ENCODE measurements around the gene TARS1. TPM values are rescaled to one million over a fixed set of nuclear protein-coding genes. Genes with fewer than 3 reads are reported as not detected.

TARS1 gene
- total RNA-seq, 1 experiment from 2014 or later, result 324 TPM

GRCh38 chr5:33462456-33462855, 21.7 kb downstream of the TARS1 start:
- ChIA-PET CTCF (no interaction called here), POLR2A (ENCODE audit: low non-redundant PET) (no interaction called here)
- no peak for DNase-seq (ENCODE audit: low spot score)
- Histone ChIP-seq H3K27me3 (replicated peaks; ENCODE audit: insufficient read depth, low read depth, low read length, poor library complexity) (no peaks in the 10 kb centered on the region), H3K36me3 (ENCODE audit: insufficient read depth, low read length, poor library complexity, severe bottlenecking) (peaks cover 96% of the 10 kb centered on the region), H3K4me3 (ENCODE audit: low read depth, low read length, poor library complexity, severe bottlenecking) (no peak overlapping the region), H3K27ac (ENCODE audit: low read depth, low read length, poor library complexity, severe bottlenecking) (no peak overlapping the region), H3K4me1 (ENCODE audit: insufficient read depth, low read length, poor library complexity, severe bottlenecking) (no peaks in the 10 kb centered on the region), H3K9me3 (ENCODE audit: low read depth, low read length, poor library complexity, severe bottlenecking) (no peaks in the 10 kb centered on the region)
- TF ChIP-seq CTCF (conservative IDR thresholded peaks at IDR 0.05; ENCODE audit: low read depth, low read length) (no peak), EZH2 (IDR thresholded peaks at IDR 0.05; ENCODE audit: borderline replicate concordance, low read depth, low read length, poor library complexity, severe bottlenecking) (no peak)
- BruUV-seq (replicated peaks), result no TSS peak
- intact Hi-C loops (cut with micrococcal nuclease; ENCODE audit: unreplicated experiment), result no loop called here

- BruUV-seq (replicated peaks), result no TSS peak
- no peaks in the 10 kb centered on the region for H3K27me3 ChIP-seq (replicated peaks; ENCODE audit: insufficient read depth, low read depth, low read length, poor library complexity)
- no peak overlapping the region for H3K27ac ChIP-seq (ENCODE audit: low read depth, low read length, poor library complexity, severe bottlenecking)
- peaks cover 96% of the 10 kb centered on the region for H3K36me3 ChIP-seq (ENCODE audit: insufficient read depth, low read length, poor library complexity, severe bottlenecking)
- ChIA-PET POLR2A (ENCODE audit: low non-redundant PET) (no interaction called here), CTCF (no interaction called here)
- no peak for TF ChIP-seq CTCF (conservative IDR thresholded peaks at IDR 0.05; ENCODE audit: low read depth, low read length)
- no peak for TF ChIP-seq EZH2 (IDR thresholded peaks at IDR 0.05; ENCODE audit: borderline replicate concordance, low read depth, low read length, poor library complexity, severe bottlenecking)
- H3K4me1 ChIP-seq (ENCODE audit: insufficient read depth, low read length, poor library complexity, severe bottlenecking), result no peaks in the 10 kb centered on the region
- intact Hi-C loops (cut with micrococcal nuclease; ENCODE audit: unreplicated experiment), result no loop called here
- H3K9me3 ChIP-seq (ENCODE audit: low read depth, low read length, poor library complexity, severe bottlenecking), result no peaks in the 10 kb centered on the region
- no peak overlapping the region for H3K4me3 ChIP-seq (ENCODE audit: low read depth, low read length, poor library complexity, severe bottlenecking)
- no peak for DNase-seq (ENCODE audit: low spot score)
Observed at GRCh38 chr5:33465120-33465519, 24.4 kb downstream of the TARS1 start.

GRCh38 chr5:33468775-33469435, 28.1 kb downstream of the TARS1 start:
- intact Hi-C loops (cut with micrococcal nuclease; ENCODE audit: unreplicated experiment), result no loop called here
- Histone ChIP-seq H3K27ac (ENCODE audit: low read depth, low read length, poor library complexity, severe bottlenecking) (no peak overlapping the region), H3K27me3 (replicated peaks; ENCODE audit: insufficient read depth, low read depth, low read length, poor library complexity) (no peaks in the 10 kb centered on the region), H3K9me3 (ENCODE audit: low read depth, low read length, poor library complexity, severe bottlenecking) (no peaks in the 10 kb centered on the region), H3K4me1 (ENCODE audit: insufficient read depth, low read length, poor library complexity, severe bottlenecking) (peaks cover 6% of the 10 kb centered on the region), H3K4me3 (ENCODE audit: low read depth, low read length, poor library complexity, severe bottlenecking) (no peak overlapping the region), H3K36me3 (ENCODE audit: insufficient read depth, low read length, poor library complexity, severe bottlenecking) (peaks cover 93% of the 10 kb centered on the region)
- no TSS peak for BruUV-seq (replicated peaks)
- ChIA-PET POLR2A (ENCODE audit: low non-redundant PET) (no interaction called here), CTCF (interaction anchor here (2.2 to 2.6 kb wide), 2 partner anchors 466 to 501 kb away, joined by 24 to 31 read pairs; no protein-coding TSS in a partner anchor)
- TF ChIP-seq EZH2 (IDR thresholded peaks at IDR 0.05; ENCODE audit: borderline replicate concordance, low read depth, low read length, poor library complexity, severe bottlenecking) (no peak), CTCF (conservative IDR thresholded peaks at IDR 0.05; ENCODE audit: low read depth, low read length) (no peak)
- DNase-seq (ENCODE audit: low spot score), result no peak

Measured in A673 (cell line).